GM21423 (cell line): ENCODE data around the gene NEU1.
"Not testable (repeated sequence)": the region's sequence is repeated elsewhere in the genome, so short reads cannot be mapped to it uniquely, and the experiment has no call there.

Experiments used
- ATAC-seq: cut with Tn5 transposase; IDR thresholded peaks from one replicate; pipeline ENCODE4 v1.9.1; 2021; ENCODE audit warnings: mild to moderate bottlenecking, moderate library complexity; ENCODE audit not compliant: unreplicated experiment

The NEU1 gene

GRCh38 chr6:31862344-31863235 lies at the start of gene NEU1:
NEU1 (minus strand) TSS chr6:31862821; CDS start chr6:31862776, 45 bp downstream.
- ATAC-seq = peak; percentile 95

DNA sequence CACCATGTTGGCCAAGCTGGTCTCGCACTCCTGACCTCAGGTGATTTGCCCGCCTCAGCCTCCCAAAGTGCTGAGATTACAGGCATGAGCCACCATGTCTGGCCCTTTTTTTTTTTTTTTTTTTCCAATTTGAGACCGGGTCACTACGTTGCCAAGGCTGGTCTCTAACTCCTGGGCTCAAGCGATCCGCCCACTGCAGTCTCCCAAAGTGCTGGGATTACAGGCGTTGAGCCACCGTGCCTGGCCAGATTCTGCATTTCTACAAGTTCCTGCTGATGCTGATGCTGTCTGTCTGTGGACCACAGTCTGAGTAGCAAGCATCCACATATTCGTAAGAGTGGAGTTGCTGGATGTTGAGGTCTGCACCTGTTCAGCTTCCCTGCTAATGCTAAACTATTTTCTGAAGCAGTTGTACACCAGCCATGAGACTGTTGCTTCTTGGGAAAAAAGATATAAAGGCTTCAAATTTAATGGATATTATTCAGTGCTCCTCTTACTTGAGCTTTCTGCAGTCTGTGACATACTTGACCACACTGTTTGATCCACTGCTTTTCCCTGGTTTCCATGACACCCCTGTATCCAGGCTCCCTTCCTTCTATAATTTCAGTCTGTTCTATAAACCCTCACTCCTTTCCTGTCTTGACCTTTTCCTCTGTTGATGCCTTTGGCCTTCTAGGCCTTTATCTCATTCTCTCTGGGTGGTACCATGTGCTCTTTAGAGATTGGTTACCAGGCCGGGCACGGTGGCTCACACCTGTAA lies 49.4 kb upstream of the NEU1 start:
- ATAC-seq = no peak

- ATAC-seq = not testable (repeated sequence)
These were observed 46.7 kb upstream of the NEU1 start for GRCh38 chr6:31909298-31909697.

DNA sequence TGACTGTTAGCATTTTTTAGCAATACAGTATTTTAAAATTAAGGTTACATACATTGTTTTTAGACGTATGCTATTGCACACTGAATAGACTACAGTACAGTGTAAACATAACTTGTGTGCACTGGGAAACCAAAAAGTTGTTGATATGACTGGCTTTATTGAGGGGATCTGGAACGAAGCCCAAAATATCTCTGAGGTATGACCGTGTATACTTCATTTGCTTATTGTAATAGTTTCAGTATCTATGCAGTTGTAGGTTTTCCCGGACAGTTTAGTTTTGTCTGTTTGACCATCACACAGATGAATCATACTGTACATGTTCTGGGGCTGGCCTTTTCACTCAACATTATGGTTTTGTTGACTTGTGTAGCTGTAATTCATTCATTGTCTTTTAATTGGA lies 46.2 kb upstream of the NEU1 start:
- ATAC-seq = peak; percentile 74

- ATAC-seq = not testable (repeated sequence)
These were observed 45.6 kb upstream of the NEU1 start for GRCh38 chr6:31908255-31908654.

DNA sequence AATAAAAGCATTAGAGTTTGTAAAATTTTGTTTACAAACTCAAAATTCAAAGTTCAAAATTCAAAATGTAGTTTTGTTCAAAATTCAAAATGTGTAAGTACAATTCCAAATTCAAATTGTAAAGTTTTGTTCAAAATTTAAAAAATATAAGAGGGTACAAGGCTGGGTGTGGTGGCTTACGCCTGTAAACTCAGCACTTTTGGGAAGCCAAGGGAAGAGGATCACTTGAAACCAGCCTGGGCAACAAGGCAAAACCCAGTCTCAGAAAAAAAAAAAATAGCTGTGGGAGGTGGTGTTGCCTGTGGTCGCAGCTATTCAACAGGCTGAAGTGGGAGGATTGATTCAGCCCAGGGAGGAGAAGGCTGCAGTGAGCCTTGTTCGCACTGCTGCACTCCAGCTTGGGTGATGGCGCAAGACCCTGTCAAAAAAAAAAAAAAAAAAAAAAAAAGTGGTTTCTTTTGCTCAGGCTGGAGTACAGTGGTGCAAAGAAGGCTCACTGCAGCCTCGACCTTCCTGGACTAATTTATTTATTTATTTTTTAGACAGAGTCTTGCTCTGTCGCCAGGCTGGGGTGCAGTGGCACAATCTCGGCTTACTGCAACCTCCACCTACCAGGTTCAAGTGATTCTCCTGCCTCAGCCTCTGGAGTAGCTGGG lies 44.7 kb upstream of the NEU1 start:
- no peak for ATAC-seq

DNA sequence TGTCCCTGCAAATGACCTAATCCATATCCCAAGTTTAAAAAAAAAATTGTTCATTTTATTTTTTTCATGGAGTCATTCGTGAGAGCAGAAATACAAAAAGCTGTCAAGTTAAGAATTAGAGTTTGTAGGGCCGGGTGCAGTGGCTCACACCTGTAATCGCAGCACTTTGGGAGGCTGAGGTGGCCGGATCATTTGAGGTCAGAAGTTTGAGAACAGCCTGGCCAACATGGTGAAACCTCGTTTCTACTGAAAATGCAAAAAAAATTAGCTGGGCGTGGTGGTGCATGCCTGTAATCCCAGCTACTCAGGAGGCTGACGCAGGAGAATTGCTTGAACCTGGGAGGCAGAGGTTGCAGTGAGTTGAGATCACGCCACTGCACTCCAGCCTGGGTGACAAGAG lies 44.1 kb upstream of the NEU1 start:
- not testable (repeated sequence) for ATAC-seq

- no peak for ATAC-seq
These were observed 43.5 kb upstream of the NEU1 start for GRCh38 chr6:31906122-31906521.

DNA sequence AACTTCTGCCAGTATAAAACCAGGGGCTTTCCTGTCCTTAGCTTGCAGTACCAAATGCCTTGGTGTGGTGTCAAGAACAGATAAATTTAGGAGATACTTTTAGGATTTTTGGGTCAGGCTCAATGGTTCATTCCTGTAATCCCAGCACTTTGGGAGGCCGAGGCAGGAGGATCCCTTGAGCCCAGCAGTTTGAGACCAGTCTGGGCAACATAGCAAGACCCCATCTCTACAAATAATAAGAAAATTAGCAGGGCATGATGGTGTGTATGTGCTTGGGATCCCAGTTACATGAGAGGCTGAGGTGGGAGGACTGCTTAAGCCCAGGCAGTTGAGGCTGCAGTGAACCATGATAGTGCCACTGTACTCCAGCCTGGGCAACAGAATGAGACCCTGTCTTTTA lies 42.4 kb upstream of the NEU1 start:
- ATAC-seq = no peak

DNA sequence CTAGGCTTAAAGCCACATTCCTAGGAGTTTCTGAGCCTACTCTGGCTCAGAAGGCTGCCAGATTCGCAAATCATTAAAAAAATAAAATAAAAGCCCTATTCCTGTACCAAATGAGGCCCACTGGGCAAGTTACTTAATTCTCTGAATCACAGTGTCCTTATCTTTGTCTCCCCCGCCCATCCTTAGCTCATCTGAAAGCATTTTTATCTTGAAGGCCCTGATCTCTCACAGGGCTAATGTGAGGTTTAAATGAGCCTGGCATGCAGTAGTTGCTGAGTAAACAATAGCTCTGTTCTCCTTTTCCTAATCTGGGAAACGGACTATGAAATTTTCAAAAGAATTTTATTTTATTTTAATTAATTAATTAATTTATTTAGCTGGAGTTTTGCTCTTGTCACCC lies 41.3 kb upstream of the NEU1 start:
- ATAC-seq = no peak

DNA sequence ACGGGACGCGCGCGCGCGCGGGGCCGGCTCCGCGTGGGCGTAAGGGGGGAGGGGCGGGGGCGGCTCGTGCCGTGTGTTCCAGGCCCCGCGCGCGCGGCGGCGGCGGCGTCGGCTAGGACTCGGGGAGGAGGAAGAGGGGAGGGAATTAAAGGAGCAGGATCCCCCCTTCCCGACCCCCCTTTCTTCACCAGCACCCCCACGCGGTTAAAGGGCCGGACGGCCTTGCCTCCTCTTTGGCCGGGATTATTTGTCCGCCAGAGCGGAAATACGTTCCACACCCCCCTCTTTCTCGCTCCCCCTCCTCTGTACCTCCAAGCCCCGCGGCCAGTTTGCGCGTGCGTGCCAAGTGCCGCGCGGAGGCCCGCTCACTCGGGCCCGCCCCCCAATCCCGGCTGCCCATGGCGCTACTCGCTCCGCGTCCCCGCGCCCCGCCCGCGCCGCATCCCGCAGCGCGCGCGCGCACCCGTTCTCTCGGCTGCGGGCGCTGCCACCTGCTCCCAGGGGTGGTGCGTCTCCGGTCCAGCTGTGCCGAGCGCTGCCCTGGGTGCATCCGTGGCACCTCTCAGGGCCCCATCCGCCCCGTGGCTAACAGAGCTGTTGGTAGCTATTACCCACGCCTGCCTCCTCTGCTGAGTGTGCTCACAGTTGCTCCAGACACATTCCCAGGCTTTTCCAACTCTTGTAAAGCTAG lies 39.5 kb upstream of the NEU1 start, which contains the start of gene ZBTB12:
Gene ZBTB12, minus strand, starts transcription at position 134 of the 691 bp plus-strand sequence. CDS start 781 bp downstream, outside the sequence.
- ATAC-seq = peak; percentile 54

- ATAC-seq = no peak
These were observed 38.9 kb upstream of the NEU1 start for GRCh38 chr6:31901415-31901952.

- ATAC-seq = no peak
These were observed 38.3 kb upstream of the NEU1 start for GRCh38 chr6:31900917-31901414.

DNA sequence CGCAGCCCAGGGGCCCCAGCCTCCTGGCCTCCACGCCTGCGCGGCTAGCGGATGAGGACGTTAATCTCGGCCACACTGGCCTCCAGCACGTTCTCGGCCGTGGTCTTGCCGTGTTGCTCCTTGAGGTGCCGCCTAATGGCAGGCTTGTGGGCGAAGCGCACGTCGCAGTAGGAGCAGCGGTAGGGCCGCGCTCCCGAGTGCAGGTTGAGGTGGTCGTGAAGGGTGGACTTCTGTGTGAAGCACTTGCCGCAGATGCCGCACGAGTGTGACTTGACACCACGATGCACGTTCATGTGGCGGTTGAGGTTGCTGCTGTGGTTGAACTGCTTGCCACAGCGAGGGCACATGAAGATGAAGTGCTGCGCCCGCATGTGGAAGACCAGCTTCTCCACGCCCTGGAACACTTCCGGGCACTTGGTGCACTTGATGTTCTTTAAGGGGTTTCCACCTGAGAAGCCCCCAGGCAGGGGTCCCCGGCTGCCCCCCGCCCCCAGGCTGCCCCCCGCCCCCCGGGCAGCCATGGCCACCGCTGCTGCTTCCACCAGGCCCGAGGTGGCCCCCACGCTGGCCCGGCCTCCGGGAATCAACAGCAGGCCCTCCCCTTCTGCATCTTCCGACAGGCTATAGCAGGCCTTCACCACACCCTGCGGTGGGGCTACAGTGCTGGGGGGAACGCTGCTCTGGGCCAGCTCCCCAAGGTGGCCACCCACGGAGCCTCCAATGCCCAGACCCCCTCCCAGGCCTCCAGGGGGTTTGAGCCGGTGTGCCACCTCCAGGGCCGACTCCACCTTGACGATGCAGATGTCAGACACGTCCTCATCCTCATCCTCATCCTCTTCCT lies 37.5 kb upstream of the NEU1 start:
- ATAC-seq = no peak

DNA sequence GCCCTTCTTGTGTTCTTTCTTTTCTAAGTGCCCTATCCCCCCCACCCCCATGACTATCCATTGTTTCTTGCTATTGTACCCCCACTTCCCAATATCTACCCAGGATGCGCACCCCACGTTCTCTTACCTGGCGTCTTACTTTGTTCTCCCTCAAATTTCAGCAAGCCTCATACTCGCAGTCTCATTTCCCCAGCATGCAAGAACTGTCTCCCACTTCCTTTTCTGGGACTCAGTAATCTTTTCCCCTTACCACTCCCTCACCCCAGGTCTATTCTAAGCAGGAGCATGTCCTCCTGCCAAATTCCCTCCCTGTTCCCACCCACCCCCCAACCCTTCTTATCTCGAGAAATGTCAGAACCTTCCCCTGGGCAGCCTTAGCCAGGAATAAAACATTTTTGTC lies 36.6 kb upstream of the NEU1 start:
- no peak for ATAC-seq

- ATAC-seq = no peak
These were observed 35.9 kb upstream of the NEU1 start for GRCh38 chr6:31898383-31899011.

GRCh38 chr6:31897612-31898382 lies 35.2 kb upstream of the NEU1 start, which contains the start of gene EHMT2:
EHMT2 (minus strand) TSS chr6:31897698; CDS start chr6:31897677, 21 bp downstream.
- peak; percentile 51 for ATAC-seq
